HG02610 (cell line): ENCODE data around the gene UBAP2L.
"Not testable (repeated sequence)": the region's sequence is repeated elsewhere in the genome, so short reads cannot be mapped to it uniquely, and the experiment has no call there.

Experiments
- ATAC-seq: cut with Tn5 transposase; IDR thresholded peaks from one replicate; pipeline ENCODE4 v1.9.1; 2021; ENCODE audit warnings: mild to moderate bottlenecking, moderate library complexity; ENCODE audit not compliant: unreplicated experiment

The UBAP2L gene

GRCh38 chr1:154307670-154308270 is 87.0 kb downstream of the UBAP2L start:
- not testable (repeated sequence) for ATAC-seq

DNA sequence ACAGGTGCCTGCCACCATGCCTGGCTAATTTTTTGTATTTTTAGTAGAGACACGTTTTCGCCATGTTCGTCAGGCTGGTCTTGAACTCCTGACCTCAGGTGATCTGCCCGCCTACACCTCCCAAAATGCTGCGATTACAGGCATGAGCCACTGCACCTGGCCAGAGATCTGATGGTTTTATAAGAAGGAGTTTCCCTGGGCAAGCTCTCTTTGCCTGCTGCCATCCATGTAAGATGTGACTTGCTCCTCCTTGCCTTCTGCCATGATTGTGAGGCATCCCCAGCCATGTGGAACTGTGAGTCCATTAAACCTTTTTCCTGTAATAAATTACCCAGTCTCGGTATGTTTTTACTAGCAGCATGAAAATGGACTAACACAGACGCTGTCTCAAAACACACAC is 88.4 kb downstream of the UBAP2L start:
- not testable (repeated sequence) for ATAC-seq

DNA sequence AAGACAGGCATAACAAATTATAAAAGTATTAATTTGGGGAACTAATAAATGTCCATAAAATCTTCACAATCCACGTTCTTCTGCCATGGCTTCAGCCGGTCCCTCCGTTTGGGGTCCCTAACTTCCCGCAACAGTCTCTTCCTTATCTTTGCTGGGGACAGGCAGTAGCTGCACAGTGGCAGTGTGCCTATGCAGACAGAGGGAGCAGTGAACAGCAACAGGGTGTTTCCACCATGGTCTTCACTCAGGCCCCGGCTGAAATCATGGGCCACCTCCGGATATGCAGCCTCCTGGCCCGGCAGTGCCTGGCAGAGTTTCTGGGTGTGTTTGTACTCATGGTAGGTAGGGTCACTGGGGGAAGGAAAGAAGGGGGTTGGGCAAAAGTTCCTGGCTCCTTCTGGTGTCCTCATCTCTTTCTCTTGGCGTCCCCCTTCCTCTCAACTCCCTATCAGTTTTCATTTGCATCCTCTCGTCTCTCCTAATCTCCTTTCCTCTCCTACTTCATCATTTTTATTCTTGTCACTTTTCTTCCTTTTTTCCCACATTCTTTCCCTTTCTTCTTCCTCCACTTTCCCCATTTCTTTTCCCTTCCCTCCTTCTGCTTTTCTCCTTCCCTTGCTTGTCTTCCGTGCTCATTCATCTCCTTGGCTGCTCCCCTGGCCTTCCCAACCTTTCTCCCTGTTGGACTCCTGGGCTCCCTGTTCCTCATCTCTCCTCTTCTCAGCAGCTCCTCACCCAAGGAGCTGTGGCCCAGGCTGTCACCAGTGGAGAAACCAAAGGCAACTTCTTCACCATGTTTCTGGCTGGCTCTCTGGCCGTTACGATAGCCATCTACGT is 91.7 kb downstream of the UBAP2L start:
- ATAC-seq = not testable (repeated sequence)

DNA sequence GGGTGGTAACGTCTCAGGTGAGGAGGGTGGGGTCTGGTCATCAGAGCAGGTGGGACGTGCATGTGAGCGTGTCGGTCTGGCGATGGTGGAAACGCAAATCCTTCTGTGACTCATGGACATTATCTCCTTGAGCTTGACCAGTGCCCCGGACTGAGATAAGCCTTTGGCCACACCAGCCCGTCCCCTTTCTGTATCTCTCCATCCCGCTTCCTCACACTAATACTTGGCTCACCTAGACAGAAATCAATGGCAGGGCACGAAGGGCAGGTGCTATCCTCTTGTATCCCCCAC is 92.3 kb downstream of the UBAP2L start:
- ATAC-seq = no peak

GRCh38 chr1:154314226-154314625 is 93.5 kb downstream of the UBAP2L start:
- not testable (repeated sequence) for ATAC-seq

- no peak for ATAC-seq
Measured at GRCh38 chr1:154316704-154317103, 95.9 kb downstream of the UBAP2L start.

DNA sequence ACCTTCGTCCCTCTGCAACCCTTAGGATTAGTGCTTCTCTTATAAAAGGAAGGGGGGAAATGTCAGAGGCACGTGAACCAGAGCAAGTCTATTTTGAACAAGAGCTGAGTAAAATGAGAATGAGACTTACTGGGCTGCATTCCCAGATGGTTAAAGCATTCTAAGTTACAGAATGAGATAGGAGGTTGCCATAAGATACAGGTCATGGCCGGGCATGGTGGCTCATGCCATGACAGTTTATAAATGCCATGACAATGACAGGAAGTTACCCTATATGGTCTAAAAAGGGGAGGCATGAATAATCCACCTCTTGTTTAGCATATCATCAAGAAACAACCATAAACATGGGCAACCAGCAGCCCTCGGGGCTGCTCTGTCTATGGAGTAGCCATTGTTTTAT is 97.6 kb downstream of the UBAP2L start:
- ATAC-seq = no peak
